GM19372 (cell line): ENCODE data around the gene NRCAM.

Experiments
- ATAC-seq: cut with Tn5 transposase; IDR thresholded peaks from one replicate; pipeline ENCODE4 v1.9.1; 2021; ENCODE audit warnings: mild to moderate bottlenecking, low read depth, moderate library complexity; ENCODE audit not compliant: unreplicated experiment

The NRCAM gene

GRCh38 chr7:108144931-108145330 is 311.3 kb downstream of the NRCAM start:
- ATAC-seq: no peak

GRCh38 chr7:108143658-108144420 is 312.4 kb downstream of the NRCAM start:
- no peak for ATAC-seq

- ATAC-seq: no peak
Observed at GRCh38 chr7:108142675-108143259, 313.5 kb downstream of the NRCAM start.

GRCh38 chr7:108142180-108142579 is 314.1 kb downstream of the NRCAM start:
- no peak for ATAC-seq

- no peak for ATAC-seq
Observed at GRCh38 chr7:108140671-108141070, 315.6 kb downstream of the NRCAM start.

- no peak for ATAC-seq
Observed at GRCh38 chr7:108138911-108139310, 317.3 kb downstream of the NRCAM start.

- ATAC-seq: no peak
Observed at GRCh38 chr7:108137993-108138392, 318.2 kb downstream of the NRCAM start.

- ATAC-seq: no peak
Observed at GRCh38 chr7:108137040-108137439, 319.2 kb downstream of the NRCAM start.

- peak; percentile 21 for ATAC-seq
Observed at GRCh38 chr7:108136191-108136688, 320.0 kb downstream of the NRCAM start.

GRCh38 chr7:108135446-108136190 is 320.6 kb downstream of the NRCAM start:
- ATAC-seq: peak; percentile 91

GRCh38 chr7:108134486-108134885 is 321.8 kb downstream of the NRCAM start:
- no peak for ATAC-seq

- ATAC-seq: no peak
Observed at GRCh38 chr7:108132551-108133265, 323.5 kb downstream of the NRCAM start.

- ATAC-seq: no peak
Observed at GRCh38 chr7:108130261-108130660, 326.0 kb downstream of the NRCAM start, which contains the start of gene LAMB4. Gene LAMB4, minus strand, starts transcription at chr7:108130361. Its CDS starts 7,197 bp downstream, at chr7:108123164.

- no peak for ATAC-seq
Observed at GRCh38 chr7:108129018-108129965, 326.9 kb downstream of the NRCAM start.

GRCh38 chr7:108128514-108128913 is 327.7 kb downstream of the NRCAM start:
- no peak for ATAC-seq

GRCh38 chr7:108127461-108127860 is 328.8 kb downstream of the NRCAM start:
- no peak for ATAC-seq

- ATAC-seq: no peak
Observed at GRCh38 chr7:108124820-108125219, 331.4 kb downstream of the NRCAM start.

- no peak for ATAC-seq
Observed at GRCh38 chr7:108122181-108122580, 334.1 kb downstream of the NRCAM start.

- no peak for ATAC-seq
Observed at GRCh38 chr7:108120933-108121332, 335.3 kb downstream of the NRCAM start.
